GM18868 (cell line): ENCODE data around the gene XRCC2.
"Not testable (repeated sequence)": the region's sequence is repeated elsewhere in the genome, so short reads cannot be mapped to it uniquely, and the experiment has no call there.

Experiments
- ATAC-seq: cut with Tn5 transposase; IDR thresholded peaks from one replicate; pipeline ENCODE4 v1.9.1; 2021; ENCODE audit warnings: mild to moderate bottlenecking, moderate library complexity; ENCODE audit not compliant: unreplicated experiment

XRCC2 gene

GRCh38 chr7:152675759-152676636, at the start of gene XRCC2:
Gene XRCC2 (minus strand): TSS chr7:152676141. CDS start chr7:152676079, 62 bp downstream.
- peak; percentile 90 for ATAC-seq

DNA sequence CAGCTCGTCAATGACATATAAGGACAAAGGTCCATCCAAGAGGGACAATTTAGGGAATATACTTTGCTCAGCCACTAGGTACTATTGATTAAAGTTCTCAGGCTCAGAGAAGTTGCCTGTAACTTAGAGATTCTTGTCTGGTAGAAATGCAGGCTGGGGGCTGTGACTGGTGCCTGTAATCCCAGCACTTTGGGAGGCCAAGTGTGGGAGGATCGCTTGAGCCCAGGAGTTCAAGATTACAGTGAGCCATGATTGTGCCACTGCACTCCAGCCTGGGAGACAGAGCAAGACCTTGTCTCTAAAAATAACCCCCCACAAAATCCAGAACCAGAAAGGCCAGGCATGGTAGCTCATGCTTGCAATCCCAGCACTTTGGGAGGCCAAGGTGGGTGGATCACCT, 47.4 kb upstream of the XRCC2 start:
- no peak for ATAC-seq

DNA sequence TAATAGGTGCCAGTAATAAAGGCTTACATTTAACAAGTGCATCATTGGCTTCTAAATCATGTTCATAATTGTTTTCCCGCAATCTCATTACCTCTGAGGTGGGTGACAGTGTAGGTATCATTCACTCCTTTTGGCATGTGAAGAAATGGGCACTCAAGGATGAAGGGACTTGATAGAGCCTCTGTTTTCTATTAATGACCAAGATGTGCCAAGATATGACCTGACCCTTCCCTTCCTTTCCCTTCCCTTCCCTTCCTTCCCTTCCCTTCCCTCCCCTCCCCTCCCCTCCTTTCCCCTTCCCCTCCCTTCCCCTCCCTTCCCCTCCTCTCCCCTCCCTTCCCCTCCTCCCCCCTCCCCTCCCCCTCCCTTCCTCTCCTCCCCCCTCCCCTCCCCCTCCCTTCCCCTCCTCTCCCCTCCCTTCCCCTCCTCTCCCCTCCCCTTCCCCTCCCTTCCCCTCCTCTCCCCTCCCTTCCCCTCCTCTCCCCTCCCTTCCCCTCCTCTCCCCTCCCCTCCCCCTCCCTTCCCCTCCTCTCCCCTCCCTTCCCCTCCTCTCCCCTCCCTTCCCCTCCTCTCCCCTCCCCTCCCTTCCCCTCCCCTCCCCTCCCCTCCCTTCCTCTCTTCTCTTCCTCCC, 36.6 kb upstream of the XRCC2 start:
- ATAC-seq = not testable (repeated sequence)

- ATAC-seq = no peak
Observed at GRCh38 chr7:152711444-152711944, 35.6 kb upstream of the XRCC2 start.

DNA sequence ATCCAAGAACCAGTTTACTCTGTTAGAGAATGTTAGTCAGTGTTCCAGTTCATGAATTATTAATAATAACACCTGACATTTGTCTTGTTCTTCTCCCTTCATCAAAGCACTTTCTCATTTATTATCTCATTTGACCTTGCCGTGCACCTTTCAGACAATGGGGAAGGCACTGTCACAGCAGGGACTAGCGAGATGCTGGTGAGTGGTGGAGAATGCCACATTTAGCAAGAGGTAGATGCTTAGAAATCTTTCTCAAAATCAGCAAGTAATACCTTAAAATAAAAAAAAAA, 34.2 kb upstream of the XRCC2 start:
- ATAC-seq = no peak

- no peak for ATAC-seq
Observed at GRCh38 chr7:152709287-152710152, 33.6 kb upstream of the XRCC2 start.

DNA sequence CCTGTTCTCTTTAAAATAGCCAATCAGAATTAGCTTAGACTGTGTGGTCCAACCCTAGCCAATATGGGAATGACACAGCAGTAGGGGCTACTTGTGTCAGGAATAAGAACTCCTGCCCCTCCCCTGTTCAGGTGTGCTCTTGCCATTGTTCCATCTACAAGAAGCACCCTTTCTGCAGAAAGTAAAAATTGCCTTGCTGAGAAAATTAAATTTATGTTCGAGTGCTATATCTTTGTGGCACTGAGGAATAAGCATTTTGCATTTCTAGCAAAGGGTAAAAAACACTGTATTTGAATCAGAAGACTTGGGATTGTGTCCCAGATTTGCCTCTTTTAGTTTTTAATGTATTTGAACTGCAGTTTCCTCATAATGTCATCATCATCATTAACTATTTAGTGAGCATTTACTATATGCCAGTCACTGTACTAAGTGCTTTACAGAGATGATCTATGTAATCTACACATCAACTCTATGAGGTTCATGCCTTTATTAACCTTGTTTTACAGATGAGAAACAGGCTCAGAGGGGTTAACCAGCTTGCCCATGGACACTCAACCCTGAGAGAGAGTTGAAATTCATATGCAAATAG, 28.9 kb upstream of the XRCC2 start:
- ATAC-seq = no peak

- ATAC-seq = no peak
Observed at GRCh38 chr7:152699079-152699478, 23.1 kb upstream of the XRCC2 start.

DNA sequence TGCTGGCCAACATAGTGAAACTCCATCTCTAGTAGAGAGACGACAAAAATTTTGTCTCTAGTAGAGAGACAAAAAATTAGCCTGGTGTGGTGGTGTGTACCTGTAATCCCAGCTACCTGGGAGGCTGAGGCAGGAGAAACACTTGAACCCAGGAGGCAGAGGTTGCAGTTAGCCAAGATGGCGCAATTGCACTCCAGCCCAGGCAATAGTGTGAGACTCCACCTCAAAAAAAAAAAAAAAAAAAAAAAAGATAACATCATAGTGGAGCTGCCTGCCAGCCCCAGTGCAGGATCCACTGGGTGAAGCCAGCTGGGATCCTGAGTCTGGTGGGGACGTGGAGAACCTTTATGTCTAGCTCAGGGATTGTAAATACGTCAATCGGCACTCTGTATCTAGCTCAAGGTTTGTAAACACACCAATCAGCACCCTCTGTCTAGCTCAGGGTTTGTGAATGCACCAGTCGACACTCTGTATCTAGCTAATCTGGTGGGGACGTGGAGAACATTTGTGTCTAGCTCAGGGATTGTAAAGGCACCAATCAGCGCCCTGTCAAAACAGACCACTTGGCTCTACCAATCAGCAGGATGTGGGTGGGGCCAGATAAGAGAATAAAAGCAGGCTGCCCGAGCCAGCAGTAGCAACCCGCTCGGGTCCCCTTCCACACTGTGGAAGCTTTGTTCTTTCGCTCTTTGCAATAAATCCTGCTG, 21.5 kb upstream of the XRCC2 start:
- ATAC-seq = not testable (repeated sequence)

DNA sequence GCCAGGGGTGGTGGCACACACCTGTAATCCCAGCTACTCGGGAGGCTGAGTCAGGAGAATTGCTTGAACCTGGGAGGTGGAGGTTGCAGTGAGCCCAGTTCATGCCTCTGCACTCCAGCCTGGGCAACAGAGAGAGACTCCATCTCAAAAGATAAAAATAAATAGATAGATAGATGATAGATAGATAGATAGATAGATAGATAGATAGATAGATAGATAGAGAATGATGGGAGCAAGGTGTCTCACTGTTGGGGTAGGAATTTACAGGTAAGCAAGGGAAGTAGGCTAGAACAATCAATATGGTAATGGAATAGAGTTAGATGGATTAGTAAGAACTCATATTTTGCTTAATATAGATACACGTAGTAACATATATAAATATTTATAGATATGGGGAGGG, 16.3 kb upstream of the XRCC2 start:
- not testable (repeated sequence) for ATAC-seq

- ATAC-seq = no peak
Observed at GRCh38 chr7:152683297-152683696, 7.4 kb upstream of the XRCC2 start.

- no peak for ATAC-seq
Observed at GRCh38 chr7:152677808-152678670, 2.1 kb upstream of the XRCC2 start.

DNA sequence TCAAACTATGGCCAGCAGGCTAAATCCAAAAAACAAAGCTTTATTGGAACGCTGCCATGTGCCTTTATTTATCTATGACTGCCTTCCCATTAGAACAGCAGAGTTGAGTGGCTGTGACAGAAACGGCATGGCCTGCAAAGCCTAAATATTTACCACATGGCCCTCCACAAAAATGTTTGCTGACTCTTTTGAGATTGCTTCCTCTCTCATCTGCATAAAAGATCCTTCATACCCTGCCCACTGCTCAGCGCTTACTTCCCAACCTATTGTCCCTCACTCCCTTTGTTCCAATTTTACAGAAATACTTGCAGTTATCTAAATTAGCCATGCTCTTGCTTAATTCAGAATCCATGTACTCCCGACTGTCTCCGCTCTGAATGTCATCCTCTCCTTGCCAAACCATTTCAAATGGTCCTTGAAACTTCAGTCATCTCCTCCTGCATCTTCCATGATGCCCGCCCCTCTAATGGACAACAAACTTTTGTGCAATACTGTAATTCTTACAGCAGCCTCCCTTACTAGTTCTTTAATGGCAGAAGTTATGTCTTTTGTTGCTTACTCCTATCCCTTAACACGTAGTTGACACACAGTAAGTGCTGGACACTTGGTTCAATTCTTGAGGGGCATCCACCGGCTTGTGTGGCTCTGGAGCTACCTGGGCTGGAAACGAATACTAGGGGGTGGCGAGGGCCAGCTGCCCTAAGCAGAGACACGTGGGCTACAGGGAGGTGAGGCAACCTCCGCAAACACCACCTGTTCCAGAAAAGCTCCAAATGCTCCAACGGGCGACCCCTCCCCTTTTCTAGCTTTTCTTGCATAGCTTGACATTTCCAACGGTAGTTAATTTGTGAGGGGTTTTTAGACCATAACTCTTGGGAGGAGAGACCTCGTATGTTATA, 832 bp downstream of the XRCC2 start:
- ATAC-seq = peak; percentile 18

GRCh38 chr7:152673897-152674296, 2.0 kb downstream of the XRCC2 start:
- no peak for ATAC-seq

GRCh38 chr7:152672626-152673025, 3.3 kb downstream of the XRCC2 start:
- ATAC-seq = no peak

- ATAC-seq = no peak
Observed at GRCh38 chr7:152669758-152670157, 6.2 kb downstream of the XRCC2 start.

- no peak for ATAC-seq
Observed at GRCh38 chr7:152668975-152669374, 7.0 kb downstream of the XRCC2 start.

GRCh38 chr7:152667958-152668357, 8.0 kb downstream of the XRCC2 start:
- ATAC-seq = peak; percentile 76
